GM18502 (cell line): ENCODE measurements around the gene MYL4.
"Not testable (repeated sequence)": the region's sequence is repeated elsewhere in the genome, so short reads cannot be mapped to it uniquely, and the experiment has no call there.

Experiments used
- ATAC-seq: cut with Tn5 transposase; IDR thresholded peaks from one replicate; pipeline ENCODE4 v1.9.1; 2021; ENCODE audit warnings: mild to moderate bottlenecking; ENCODE audit not compliant: unreplicated experiment, poor library complexity

The MYL4 gene

DNA sequence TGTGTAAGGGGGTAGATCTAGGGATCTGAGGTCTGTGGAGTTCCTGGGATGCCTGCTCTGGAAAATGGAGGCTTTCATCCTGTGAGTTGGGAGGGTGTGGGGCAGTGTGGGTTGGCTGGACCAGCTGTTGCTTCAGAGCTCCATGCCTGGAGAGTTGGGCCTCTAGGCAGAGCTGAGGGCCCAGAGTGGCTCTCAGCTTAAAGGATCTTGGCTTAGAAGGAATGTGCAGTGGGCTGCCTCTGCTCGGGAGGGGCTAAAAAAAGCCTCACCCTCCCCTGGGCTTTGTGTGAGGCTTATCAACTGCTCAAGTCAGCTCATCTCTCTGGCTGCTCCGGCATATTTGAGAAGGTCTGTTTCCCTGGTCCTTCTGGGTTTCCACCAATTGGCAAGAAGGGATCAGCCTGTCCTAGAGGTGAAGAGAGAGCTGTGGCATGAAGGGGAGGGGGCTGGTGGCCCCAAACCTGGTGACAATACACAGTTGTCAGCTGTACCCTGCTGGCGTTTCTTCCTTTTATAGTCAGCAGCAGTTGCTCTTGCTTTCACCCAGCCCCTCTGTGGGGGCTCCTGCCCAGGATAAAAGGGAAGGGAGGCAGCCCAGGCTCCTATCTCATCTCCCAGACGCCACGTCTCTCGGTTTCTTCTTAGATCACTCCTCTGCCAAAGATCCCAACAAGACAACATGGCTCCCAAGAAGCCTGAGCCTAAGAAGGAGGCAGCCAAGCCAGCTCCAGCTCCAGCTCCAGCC, at the start of gene MYL4:
MYL4 (plus strand) TSS at position 605 of the 745 bp plus-strand sequence; CDS start at position 680, 75 bp downstream.
- no peak for ATAC-seq

DNA sequence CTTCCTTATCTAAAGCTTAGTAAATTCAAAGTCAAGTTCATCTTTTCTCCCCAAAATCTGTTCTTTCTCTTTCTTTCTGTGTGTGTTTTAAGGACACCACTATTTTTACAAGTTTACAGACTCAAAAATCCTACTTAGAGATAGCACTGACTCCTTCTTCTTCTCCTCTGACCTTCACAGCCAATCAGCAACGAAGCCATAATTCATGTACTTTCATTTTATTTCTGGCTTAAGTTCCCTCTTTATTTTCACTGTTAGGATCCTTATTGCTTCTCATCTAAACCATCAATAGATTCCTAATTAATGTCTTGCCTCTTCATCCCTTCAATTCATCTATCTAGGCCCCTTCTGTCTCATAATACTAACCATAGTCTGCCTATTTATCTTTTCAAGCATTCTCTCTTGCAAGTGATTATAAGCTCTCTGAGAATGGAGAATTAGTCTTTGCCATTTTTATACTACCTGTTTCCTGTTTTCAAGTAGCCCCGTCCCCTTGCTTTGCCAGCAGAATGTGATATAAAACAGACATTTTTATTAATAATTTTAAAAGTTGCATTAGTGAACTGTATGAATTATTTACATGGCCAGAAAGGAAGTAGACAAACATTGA, 47.0 kb upstream of the MYL4 start:
- no peak for ATAC-seq

- ATAC-seq, result no peak
Observed at GRCh38 chr17:47164263-47164662, 44.9 kb upstream of the MYL4 start.

GRCh38 chr17:47165137-47165536, 44.0 kb upstream of the MYL4 start:
- no peak for ATAC-seq

- not testable (repeated sequence) for ATAC-seq
Observed at GRCh38 chr17:47166854-47167253, 42.3 kb upstream of the MYL4 start.

DNA sequence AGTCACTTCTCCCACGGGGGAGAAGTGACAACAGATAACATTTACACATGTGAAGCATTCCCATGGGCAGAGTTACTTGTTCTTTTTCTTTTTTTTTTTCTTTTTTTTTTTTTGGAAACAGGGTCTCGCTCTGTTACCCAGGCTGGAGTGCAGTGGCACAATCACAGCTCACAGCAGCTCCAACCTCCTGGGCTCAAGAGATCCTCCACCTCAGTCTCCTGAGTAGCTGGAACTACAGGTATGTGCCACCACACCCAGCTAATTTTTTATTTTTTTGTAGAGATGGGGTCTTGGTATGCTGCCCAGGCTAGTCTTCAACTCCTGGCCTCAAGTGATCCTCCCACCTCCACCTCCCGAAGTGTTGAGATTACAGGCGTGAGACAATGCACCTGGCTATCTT, 40.3 kb upstream of the MYL4 start:
- ATAC-seq, result not testable (repeated sequence)

- no peak for ATAC-seq
Observed at GRCh38 chr17:47170710-47171109, 38.4 kb upstream of the MYL4 start.

GRCh38 chr17:47172696-47173565, 36.2 kb upstream of the MYL4 start:
- no peak for ATAC-seq

GRCh38 chr17:47174823-47175222, 34.3 kb upstream of the MYL4 start:
- not testable (repeated sequence) for ATAC-seq

DNA sequence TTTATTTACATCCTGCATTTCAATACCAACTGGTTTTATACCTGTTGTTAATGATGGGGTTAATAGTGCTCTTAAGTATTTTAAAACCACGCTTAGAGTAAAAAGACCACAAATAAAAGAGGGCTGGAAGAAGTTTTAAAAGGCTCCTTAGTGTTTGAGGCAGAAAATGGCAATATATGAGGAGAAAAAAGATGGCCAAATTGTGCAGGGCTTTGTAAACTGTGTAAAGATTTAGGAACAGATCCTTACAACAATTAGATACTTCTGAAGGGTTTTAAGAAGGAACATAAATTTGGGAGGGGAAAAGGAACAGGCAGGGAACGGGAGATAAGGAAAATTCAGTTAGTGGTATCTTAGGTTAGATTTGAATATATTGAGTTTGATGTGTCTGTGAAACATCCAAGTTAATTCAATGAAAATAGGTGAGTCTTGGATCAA, 32.7 kb upstream of the MYL4 start:
- ATAC-seq, result no peak

- no peak for ATAC-seq
Observed at GRCh38 chr17:47177261-47177660, 31.9 kb upstream of the MYL4 start.

DNA sequence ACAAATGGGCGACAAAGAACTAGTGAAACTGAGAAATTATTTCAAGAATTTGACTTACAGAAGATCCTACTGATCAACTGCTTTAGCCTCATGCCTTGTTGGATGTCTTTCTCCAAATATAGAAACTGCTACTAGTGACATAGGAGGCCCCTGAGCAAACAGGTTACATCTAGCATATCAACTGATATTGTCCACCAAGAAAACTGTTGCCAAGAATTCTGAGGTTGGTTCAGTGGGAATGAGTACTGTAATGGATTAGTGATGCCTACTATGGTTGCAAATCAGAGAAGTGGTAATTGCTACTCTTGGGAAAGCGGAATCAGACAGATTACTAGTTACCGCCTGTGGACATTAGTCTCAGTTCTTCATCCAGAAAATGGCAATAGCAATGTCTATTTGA, 30.0 kb upstream of the MYL4 start:
- ATAC-seq, result no peak

DNA sequence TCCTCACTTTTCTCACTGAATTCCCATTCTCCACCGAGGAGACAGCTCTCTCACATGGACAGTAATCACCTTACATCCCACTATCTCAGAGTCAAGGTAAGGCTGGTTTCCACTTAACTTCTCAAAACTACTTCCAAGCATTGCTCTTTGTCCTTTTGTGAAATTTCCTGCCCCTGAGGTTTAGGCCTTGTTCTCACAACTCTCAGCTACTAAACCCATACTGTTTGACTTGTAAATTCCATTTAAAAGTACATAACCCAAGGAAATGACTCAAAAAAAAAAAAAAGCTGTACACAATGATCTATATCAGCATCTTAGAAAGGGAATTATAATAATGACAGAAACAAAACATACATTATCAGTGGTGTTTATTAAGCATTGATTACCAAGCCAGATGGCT, 28.8 kb upstream of the MYL4 start:
- no peak for ATAC-seq

- not testable (repeated sequence) for ATAC-seq
Observed at GRCh38 chr17:47180988-47181387, 28.2 kb upstream of the MYL4 start.

- no peak for ATAC-seq
Observed at GRCh38 chr17:47184681-47185080, 24.5 kb upstream of the MYL4 start.

GRCh38 chr17:47188271-47188875, 20.8 kb upstream of the MYL4 start:
- ATAC-seq, result no peak

- peak; percentile 89 for ATAC-seq
Observed at GRCh38 chr17:47188876-47189731, 20.0 kb upstream of the MYL4 start, which contains the start of gene CDC27. CDC27 (minus strand) TSS chr17:47189295; CDS start chr17:47189172, 123 bp downstream.

GRCh38 chr17:47189732-47190237, 19.4 kb upstream of the MYL4 start:
- no peak for ATAC-seq

GRCh38 chr17:47190243-47190642, 18.9 kb upstream of the MYL4 start:
- ATAC-seq, result no peak
